CD4-positive, alpha-beta T cell treated with Interleukin-4 for 1 hour (primary cell): ENCODE measurements around the gene WRAP73.
"Not testable (repeated sequence)": the region's sequence is repeated elsewhere in the genome, so short reads cannot be mapped to it uniquely, and the experiment has no call there.

ENCODE experiments used
- DNase-seq, 2 donors: peaks; one replicate each; pipeline ENCODE4 v3.0.0-alpha.2; 2020 to 2022

WRAP73 gene

GRCh38 chr1:3593745-3594144, 56.2 kb downstream of the WRAP73 start:
- no peak for DNase-seq

GRCh38 chr1:3593334-3593733, 56.6 kb downstream of the WRAP73 start:
- DNase-seq, result no peak

- no peak for DNase-seq
Observed at GRCh38 chr1:3590951-3591865, 58.7 kb downstream of the WRAP73 start.

DNA sequence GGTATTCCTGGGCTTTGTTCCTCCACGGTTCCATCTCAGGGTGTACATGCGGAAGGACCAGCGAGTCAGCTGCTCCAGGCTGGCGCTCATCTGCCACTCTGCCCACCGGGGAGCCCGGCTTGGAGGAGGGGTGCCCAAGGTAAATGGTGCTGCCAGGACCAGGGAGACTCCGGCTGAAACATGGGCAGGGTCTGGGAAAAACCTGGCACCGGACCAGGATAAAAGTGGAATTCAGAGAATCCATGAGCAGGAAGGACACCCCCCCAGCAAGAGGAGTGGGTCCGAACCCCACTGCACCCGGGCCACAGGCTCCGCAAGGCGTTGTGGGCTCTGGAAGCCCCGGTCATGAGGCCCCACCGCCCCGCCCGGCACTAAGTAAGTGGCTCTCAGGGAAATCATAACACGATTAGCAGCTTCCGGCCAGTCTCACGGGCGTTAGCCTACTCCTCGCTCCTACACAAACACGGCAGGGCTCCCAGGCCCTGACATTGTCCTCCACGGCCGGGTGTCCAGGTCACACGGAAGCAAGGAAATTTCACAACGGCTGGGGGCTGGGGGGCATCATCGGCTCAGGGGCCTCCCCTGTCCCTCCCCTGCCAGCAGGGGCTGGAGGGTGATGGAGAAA, 59.7 kb downstream of the WRAP73 start:
- no peak for DNase-seq

DNA sequence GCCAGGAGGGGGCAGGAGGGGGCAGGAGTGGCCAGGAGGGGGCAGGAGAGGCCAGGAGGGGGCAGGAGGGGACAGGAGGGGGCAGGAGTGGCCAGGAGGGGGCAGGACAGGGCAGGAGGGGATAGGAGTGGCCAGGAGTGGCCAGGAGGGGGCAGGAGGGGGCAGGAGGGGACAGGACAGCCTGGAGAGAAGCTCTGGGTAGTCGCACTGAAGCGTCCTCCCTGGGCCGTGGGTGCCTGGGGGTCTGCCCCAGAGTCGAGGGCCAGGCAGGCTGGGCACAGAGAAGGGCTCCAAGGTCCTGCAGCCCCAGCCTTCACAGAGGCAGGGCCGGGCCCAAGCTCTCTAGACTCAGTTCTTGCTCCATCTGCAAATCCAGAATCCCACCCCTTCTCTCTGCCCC, 61.5 kb downstream of the WRAP73 start:
- no peak for DNase-seq

DNA sequence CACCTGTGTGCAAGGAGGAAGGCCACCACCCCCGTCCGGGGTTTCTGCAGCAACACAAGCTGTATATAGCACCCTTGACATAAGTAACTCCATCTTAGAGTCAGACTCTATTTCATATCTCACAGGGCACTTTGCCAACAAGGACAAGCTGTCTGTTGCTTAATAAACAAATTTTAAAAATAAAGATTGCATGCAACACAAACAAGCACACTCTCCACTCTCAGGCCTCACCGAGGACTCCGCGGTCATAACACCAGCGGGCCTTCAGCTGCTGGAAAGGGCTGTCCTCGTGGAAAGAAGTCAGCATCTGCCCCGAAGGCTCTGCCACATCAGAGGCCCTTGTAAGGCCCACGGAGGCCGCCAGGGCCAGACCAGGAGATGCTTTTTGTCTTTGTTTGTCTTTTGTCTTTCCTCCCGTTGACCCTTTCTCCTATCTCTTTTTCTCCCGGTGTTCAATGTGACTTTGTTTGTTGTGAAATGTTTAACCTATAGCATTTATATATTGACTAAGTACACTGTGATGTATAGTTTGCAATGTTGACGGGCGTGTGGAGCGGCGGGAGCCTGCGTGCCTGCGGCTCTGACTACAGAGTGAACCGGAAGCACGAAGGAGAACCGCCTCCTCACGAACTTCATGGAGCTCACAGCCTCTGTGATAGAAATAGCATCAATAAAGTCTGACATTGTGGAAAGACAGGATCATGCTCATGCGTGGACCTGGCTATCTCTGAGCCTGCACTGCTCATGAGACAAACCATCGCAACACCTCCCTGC, 62.7 kb downstream of the WRAP73 start:
- DNase-seq, result no peak

DNA sequence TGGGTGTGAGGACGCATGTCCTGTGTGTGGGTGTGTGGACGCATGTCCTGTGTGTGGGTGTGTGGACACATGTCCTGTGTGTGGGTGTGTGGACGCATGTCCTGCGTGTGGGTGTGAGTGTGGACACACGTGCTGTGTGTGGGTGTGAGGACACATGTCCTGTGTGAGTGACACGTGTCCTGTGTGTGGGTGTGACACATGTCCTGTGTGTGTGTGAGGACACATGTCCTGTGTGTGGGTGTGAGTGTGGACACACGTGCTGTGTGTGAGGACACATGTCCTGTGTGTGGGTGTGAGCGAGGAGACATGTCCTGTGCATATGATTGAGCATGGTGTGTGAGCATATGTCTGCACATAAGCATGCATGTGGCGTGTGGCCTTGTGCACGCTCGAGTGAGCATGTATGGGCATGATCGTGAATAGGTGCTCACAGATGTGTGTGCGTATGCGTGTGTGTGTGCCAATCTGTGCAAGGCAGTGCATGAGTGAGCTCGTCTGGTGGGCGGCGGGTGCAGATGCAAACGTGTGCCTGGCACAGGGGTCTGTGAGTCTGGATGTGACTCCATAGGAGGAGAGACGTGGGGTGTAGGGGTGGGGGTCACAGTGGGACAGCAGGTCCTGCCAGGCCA, 63.8 kb downstream of the WRAP73 start:
- DNase-seq, result no peak

DNA sequence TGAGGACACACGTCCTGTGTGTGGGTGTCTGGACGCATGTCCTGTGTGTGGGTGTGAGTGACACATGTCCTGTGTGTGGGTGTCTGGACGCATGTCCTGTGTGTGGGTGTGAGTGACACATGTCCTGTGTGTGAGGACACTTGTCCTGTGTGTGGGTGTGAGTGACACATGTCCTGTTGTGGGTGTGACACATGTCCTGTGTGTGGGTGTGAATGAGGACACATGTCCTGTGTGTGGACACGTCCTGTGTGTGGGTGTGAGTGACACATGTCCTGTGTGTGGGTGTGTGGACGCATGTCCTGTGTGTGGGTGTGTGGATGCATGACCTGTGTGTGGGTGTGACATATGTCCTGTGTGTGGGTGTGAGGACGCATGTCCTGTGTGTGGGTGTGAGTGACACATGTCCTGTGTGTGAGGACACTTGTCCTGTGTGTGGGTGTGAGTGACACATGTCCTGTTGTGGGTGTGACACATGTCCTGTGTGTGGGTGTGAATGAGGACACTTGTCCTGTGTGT, 64.5 kb downstream of the WRAP73 start:
- not testable (repeated sequence) for DNase-seq

DNA sequence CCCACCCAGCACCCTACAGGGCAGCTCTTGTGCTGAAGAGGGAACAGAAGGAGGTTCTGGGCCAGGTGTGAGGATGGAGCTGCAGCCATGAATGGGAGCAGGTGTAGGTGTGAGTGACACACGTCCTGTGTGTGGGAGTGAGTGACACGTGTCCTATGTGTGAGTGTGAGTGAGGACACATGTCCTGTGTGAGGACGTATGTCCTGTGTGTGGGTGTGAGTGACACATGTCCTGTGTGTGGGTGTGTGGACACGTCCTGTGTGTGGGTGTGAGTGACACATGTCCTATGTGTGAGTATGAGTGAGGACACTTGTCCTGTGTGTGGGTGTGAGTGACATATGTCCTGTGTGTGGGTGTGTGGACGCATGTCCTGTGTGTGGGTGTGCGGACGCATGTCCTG, 65.0 kb downstream of the WRAP73 start:
- DNase-seq, result no peak

- DNase-seq, result not testable (repeated sequence)
Observed at GRCh38 chr1:3583751-3584150, 66.2 kb downstream of the WRAP73 start.

DNA sequence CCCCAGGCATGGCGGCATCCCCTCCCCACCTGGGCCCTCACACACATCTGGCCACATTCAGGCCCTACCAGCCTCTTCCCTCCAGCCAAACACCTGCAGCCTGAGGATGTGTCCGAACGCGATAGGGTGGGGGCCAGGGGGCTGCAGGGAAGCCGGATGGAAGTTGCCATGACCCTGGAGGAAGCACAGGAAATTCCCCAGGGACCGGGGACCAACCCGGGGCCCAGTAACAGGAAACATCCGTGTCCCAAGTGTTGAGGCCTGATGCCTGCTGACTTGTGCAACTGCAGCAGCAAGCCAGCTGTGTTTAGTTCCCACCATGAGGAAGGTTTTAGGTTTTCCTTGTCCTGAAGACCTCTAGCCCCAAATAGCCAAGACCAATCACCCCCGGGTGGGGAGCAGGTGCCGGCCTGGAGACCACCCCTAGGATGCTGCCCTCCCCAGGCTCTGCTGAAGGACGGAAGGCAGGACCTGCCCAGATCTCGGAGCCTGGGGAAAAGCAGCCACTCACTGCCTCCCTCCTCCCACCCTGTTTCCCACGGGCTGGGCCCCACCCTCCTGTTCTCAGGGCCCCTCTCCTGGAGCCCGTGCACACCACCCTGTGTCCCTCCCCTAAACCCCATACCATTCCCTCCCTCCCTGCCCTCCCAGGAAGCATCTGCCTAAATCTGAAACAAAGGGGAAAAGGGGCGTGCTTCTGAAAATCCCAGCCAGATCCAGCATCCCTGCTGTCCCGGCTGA, 68.4 kb downstream of the WRAP73 start:
- no peak for DNase-seq
